ENCODE measurements around the gene HEATR5A. TPM values are rescaled to one million over a fixed set of nuclear protein-coding genes. Genes with fewer than 3 reads are reported as not detected.

HEATR5A gene
- total and polyA plus RNA-seq, 2 of the 13 experiments (the other 11 are each of a cell fraction or from before 2014, with no cell fraction given) = 36.4 to 105 TPM

- no peak for TF ChIP-seq LRRFIP1 (CRISPR knock-in tag; conservative IDR thresholded peaks at IDR 0.05)
- peak; percentile 60; the same call in 1 of the 2 replicates for TF ChIP-seq SMAD1 (CRISPR knock-in tag; IDR thresholded peaks at IDR 0.05; ENCODE audit: borderline replicate concordance, low read depth)
- TF ChIP-seq HOMEZ (CRISPR knock-in tag; IDR thresholded peaks at IDR 0.05; ENCODE audit: low read depth) = peak; percentile 95
- TF ChIP-seq FOXK2 (IDR thresholded peaks at IDR 0.05) = no peak
- 0 out of 2 replicates have a peak, but pooled peaks have one; percentile 49 for TF ChIP-seq ZFP41 (CRISPR knock-in tag; IDR thresholded peaks at IDR 0.05; ENCODE audit: borderline replicate concordance)
- TF ChIP-seq, protein P1, sequence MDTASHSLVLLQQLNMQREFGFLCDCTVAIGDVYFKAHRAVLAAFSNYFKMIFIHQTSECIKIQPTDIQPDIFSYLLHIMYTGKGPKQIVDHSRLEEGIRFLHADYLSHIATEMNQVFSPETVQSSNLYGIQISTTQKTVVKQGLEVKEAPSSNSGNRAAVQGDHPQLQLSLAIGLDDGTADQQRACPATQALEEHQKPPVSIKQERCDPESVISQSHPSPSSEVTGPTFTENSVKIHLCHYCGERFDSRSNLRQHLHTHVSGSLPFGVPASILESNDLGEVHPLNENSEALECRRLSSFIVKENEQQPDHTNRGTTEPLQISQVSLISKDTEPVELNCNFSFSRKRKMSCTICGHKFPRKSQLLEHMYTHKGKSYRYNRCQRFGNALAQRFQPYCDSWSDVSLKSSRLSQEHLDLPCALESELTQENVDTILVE (CRISPR knock-in tag; IDR thresholded peaks at IDR 0.05) = peak; percentile 34; the same call in 1 of the 2 replicates
- peak; percentile 81; the same call in 1 of the 2 replicates for TF ChIP-seq THRA (CRISPR knock-in tag; IDR thresholded peaks at IDR 0.05; ENCODE audit: borderline replicate concordance)
- TF ChIP-seq ZNF432 (CRISPR knock-in tag; IDR thresholded peaks at IDR 0.05; ENCODE audit: borderline replicate concordance) = peak; percentile 81; the same call in 1 of the 2 replicates
- TF ChIP-seq PHF21A (CRISPR knock-in tag; IDR thresholded peaks at IDR 0.05) = peak; percentile 55; the same call in 1 of the 2 replicates
- TF ChIP-seq, protein P2, sequence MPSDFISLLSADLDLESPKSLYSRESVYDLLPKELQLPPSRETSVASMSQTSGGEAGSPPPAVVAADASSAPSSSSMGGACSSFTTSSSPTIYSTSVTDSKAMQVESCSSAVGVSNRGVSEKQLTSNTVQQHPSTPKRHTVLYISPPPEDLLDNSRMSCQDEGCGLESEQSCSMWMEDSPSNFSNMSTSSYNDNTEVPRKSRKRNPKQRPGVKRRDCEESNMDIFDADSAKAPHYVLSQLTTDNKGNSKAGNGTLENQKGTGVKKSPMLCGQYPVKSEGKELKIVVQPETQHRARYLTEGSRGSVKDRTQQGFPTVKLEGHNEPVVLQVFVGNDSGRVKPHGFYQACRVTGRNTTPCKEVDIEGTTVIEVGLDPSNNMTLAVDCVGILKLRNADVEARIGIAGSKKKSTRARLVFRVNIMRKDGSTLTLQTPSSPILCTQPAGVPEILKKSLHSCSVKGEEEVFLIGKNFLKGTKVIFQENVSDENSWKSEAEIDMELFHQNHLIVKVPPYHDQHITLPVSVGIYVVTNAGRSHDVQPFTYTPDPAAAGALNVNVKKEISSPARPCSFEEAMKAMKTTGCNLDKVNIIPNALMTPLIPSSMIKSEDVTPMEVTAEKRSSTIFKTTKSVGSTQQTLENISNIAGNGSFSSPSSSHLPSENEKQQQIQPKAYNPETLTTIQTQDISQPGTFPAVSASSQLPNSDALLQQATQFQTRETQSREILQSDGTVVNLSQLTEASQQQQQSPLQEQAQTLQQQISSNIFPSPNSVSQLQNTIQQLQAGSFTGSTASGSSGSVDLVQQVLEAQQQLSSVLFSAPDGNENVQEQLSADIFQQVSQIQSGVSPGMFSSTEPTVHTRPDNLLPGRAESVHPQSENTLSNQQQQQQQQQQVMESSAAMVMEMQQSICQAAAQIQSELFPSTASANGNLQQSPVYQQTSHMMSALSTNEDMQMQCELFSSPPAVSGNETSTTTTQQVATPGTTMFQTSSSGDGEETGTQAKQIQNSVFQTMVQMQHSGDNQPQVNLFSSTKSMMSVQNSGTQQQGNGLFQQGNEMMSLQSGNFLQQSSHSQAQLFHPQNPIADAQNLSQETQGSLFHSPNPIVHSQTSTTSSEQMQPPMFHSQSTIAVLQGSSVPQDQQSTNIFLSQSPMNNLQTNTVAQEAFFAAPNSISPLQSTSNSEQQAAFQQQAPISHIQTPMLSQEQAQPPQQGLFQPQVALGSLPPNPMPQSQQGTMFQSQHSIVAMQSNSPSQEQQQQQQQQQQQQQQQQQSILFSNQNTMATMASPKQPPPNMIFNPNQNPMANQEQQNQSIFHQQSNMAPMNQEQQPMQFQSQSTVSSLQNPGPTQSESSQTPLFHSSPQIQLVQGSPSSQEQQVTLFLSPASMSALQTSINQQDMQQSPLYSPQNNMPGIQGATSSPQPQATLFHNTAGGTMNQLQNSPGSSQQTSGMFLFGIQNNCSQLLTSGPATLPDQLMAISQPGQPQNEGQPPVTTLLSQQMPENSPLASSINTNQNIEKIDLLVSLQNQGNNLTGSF (CRISPR knock-in tag; IDR thresholded peaks at IDR 0.05) = peak; percentile 79
- TF ChIP-seq CBFB (CRISPR knock-in tag; IDR thresholded peaks at IDR 0.05) = peak; percentile 80
- 0 out of 2 replicates have a peak, but pooled peaks have one; percentile 70 for TF ChIP-seq HDAC2 (CRISPR knock-in tag; IDR thresholded peaks at IDR 0.05)
- TF ChIP-seq GATAD2A (CRISPR knock-in tag; IDR thresholded peaks at IDR 0.05) = peak; percentile 66; the same call in 1 of the 2 replicates
- TF ChIP-seq, protein P3, sequence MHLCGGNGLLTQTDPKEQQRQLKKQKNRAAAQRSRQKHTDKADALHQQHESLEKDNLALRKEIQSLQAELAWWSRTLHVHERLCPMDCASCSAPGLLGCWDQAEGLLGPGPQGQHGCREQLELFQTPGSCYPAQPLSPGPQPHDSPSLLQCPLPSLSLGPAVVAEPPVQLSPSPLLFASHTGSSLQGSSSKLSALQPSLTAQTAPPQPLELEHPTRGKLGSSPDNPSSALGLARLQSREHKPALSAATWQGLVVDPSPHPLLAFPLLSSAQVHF (CRISPR knock-in tag; IDR thresholded peaks at IDR 0.05) = 0 out of 2 replicates have a peak, but pooled peaks have one; percentile 75
- TF ChIP-seq KLF13 (CRISPR knock-in tag; IDR thresholded peaks at IDR 0.05) = peak; percentile 79
Measured at GRCh38 chr14:31286456-31287293, 133.7 kb downstream of the HEATR5A start (continued).
